GM12865 (cell line): ENCODE data around the gene POLR3B.

ENCODE experiments used
- DNase-seq: peaks from one replicate; pipeline ENCODE4 v3.0.0; 2010; ENCODE audit warnings: low read depth
- H3K4me3 ChIP-seq: 2 replicates; pipeline ENCODE4 v1.5.1; 2011; ENCODE audit warnings: mild to moderate bottlenecking, low read depth, low read length, control low read depth
- CTCF ChIP-seq: IDR thresholded peaks from 2 replicates; pipeline ENCODE4 v1.5.1; 2011; ENCODE audit warnings: low read length, control low read depth, low read depth, inconsistent platforms; ENCODE audit not compliant: insufficient read depth; ENCODE audit errors: missing control alignments

The POLR3B gene

GRCh38 chr12:106329231-106329982 lies 28.1 kb upstream of the POLR3B start:
- no peak for TF ChIP-seq CTCF
- no peak overlapping the region for H3K4me3 ChIP-seq
- DNase-seq: no peak

DNA sequence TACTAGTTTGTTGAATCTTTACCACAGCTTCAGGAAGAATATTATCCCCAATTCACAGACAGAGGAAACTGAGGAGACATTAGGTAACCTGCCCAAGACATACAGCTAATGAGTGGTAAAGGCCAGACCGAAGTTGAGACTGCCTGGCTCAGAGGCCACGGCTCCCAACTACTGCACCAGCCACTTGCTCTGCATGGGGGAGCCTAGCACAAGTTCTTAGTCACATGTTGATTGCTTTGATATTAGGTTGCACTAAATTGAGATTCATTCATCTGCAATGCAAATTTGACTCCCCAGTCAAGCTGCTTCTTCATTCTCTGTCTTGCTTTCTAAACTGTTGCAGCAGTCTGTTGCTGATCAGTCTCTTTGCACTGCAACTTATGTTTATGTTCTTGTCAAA lies 25.9 kb upstream of the POLR3B start:
- DNase-seq: no peak
- no peak for TF ChIP-seq CTCF
- H3K4me3 ChIP-seq: no peak overlapping the region

- DNase-seq: no peak
- TF ChIP-seq CTCF: no peak
- no peak overlapping the region for H3K4me3 ChIP-seq
These were observed 25.0 kb upstream of the POLR3B start for GRCh38 chr12:106332536-106332935.

DNA sequence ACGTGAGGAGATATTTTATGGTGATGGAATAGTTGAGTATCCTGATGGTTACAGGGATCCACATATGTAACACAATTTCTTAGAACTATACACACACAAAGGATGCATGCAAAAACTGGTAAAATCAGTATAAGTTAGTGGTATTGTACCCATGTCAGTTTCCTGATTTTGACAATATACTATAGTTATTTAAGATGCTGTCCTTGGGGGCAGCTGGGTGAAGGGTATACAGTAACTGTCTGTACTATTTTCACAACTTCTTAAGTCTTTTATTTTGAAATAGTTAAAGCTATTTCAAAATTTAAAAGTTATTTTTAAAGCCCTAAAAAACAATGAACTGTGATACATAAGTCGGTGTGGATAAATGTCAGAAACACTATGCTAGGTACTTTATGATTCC lies 24.5 kb upstream of the POLR3B start:
- no peak for TF ChIP-seq CTCF
- H3K4me3 ChIP-seq: no peak overlapping the region

DNA sequence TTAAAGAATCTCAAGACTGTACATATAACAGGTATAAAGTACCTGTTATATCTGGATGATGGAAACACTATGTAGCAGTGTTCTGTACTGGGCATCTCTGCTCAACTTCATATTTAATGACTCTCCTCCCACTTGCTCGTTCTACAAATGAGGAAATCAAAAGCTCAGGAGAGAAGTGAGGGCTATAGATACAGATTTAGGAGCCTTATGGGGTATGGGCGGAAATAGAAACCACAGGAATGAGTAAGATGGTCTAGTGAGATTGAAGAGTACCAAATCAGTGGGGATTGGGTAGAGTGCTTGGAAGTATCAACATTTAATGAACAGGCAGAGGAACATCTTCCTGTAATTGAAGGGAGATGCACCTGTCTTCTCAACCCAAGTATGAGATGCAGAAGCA lies 23.8 kb upstream of the POLR3B start:
- no peak for DNase-seq
- no peak overlapping the region for H3K4me3 ChIP-seq
- no peak for TF ChIP-seq CTCF

More for the DNA sequence above, 24.5 kb upstream of the POLR3B start:
- no peak for DNase-seq

- H3K4me3 ChIP-seq: no peak overlapping the region
- DNase-seq: no peak
- no peak for TF ChIP-seq CTCF
These were observed 16.3 kb upstream of the POLR3B start for GRCh38 chr12:106341086-106341877.
